Heart right ventricle (tissue), 16 donors: ENCODE results near the gene DNAH8. TPM values are rescaled to one million over a fixed set of nuclear protein-coding genes. Genes with fewer than 3 reads are reported as not detected.
"Not testable (repeated sequence)": the region's sequence is repeated elsewhere in the genome, so short reads cannot be mapped to it uniquely, and the experiment has no call there.

Experiments used
- ATAC-seq, 8 donors: fragments of 200-7000 bp; cut with Tn5 transposase; one replicate each; pipeline ENCODE4 v1.9.1; 2020; ENCODE audit warnings: mild to moderate bottlenecking in 8 of 8, moderate library complexity in 8 of 8, moderate number of reproducible peaks in 1 of 8
- DNase-seq, 2 donors: peaks; one replicate each; pipeline ENCODE4 v3.0.0-alpha.2; 2020
- H3K27ac ChIP-seq, 10 donors: fragments of 200-600 bp; sonication (generic) in 2 of 10; one replicate each; pipeline versions ENCODE4 v1.5.0 to v1.8.0; 2020 to 2022; ENCODE audit warnings: mild to moderate bottlenecking in 3 of 10
- H3K27me3 ChIP-seq, 7 donors: fragments of 200-600 bp; one replicate each; pipeline ENCODE4 v1.8.0; 2021 to 2022; ENCODE audit warnings: mild to moderate bottlenecking in 2 of 7
- H3K36me3 ChIP-seq, 9 donors: fragments of 200-600 bp; sonication (generic) in 1 of 9; one replicate each; pipeline versions ENCODE4 v1.5.0 to v1.8.0; 2020 to 2022; ENCODE audit warnings: mild to moderate bottlenecking in 2 of 9
- H3K4me1 ChIP-seq, 9 donors: fragments of 200-600 bp; sonication (generic) in 1 of 9; one replicate each; pipeline versions ENCODE4 v1.5.0 to v1.8.0; 2020 to 2022; ENCODE audit warnings: mild to moderate bottlenecking in 4 of 9
- H3K4me3 ChIP-seq, 10 donors: fragments of 200-600 bp; sonication (generic) in 2 of 10; one replicate each; pipeline versions ENCODE4 v1.5.0 to v1.8.0; 2020 to 2022; ENCODE audit warnings: mild to moderate bottlenecking in 7 of 10, moderate library complexity in 2 of 10
- H3K9me3 ChIP-seq, 11 donors: fragments of 200-600 bp in 10 of 11; sonication (generic) in 2 of 11; one replicate each; pipeline versions ENCODE4 v1.5.0 to v1.8.0; 2013 to 2022; ENCODE audit warnings: mild to moderate bottlenecking in 2 of 11, control low read depth in 1 of 11, moderate library complexity in 1 of 11
- WGBS, 2 donors: extraction: QIAGEN DNeasy Blood & Tissue Kit; methylation state at CpG; one replicate each; pipeline ENCODE4 v1.1.7; 2013; ENCODE audit warnings: inconsistent platforms in 1 of 2; 5-methylcytosine and 5-hydroxymethylcytosine counted together
- intact Hi-C, 10 donors: fragments of 100-400 bp; cut with DNase I; formaldehyde crosslinking; loops; one replicate each; pipeline versions ENCODE4 v1.11.1 to v1.14.2; 2022
- polyA plus RNA-seq, 2 donors: library from polyadenylated mRNA; stranded (reverse); fragments of 200-250 nt; gene quantifications; one replicate each; pipeline ENCODE4 v1.2.3, GENCODE V29; 2013
- total RNA-seq, 10 donors: library from RNA; stranded (reverse); fragmentation: NEBNext Ultra II Directional in 3 of 10; extraction: Animal tissue kit (Norgen Biotek cat#: 25700) in 3 of 10; gene quantifications; one replicate each; pipeline versions ENCODE4 v1.2.1 to v1.2.4, GENCODE V29; 2021 to 2023
- TF ChIP-seq, protein P1 (sequence below), 9 donors: fragments of 200-600 bp; sonication (generic) in 2 of 9; IDR thresholded peaks; one replicate each; pipeline versions ENCODE4 v1.5.0 to v1.8.0; 2021 to 2022; ENCODE audit warnings: antibody characterized with exemption in 9 of 9, mild to moderate bottlenecking in 5 of 9, moderate library complexity in 1 of 9
- donor health status: Arrhythmogenic right ventricular cardiomyopathy.
- donor health status: ischemic (EF 13 %, LVEDD 7.1; RV severe dilation, severe dysfunction).
- donor health status: healthy with polysubstance abuse.
- donor health status: DM: no; HTN: yes; CAD: no.
- donor health status: DM: no; HTN: no; CAD: no.
- donor health status: ischemic (EF 25% LVEDD 6.9; RV normal size, moderate dysfunction).
- donor health status: ischemic (EF 25% LVEDD 5.7; RV mildly dilated, moderate dysfunction).
- donor health status: healthy.
- donor health status: DM: yes; HTN: yes; CAD: no.
- donor health status: Ischemic cardiomyopathy.
- donor health status: ischemic (EF 35%, LVEDD 5.7; RV mildly dilated, moderate dysfunction).
- donor health status: nonischemic (EF 11% LVEDD 7.7; RV severe dilation, severe dysfunction).
- donor health status: DM: yes; HTN: yes; CAD: no.
- donor health status: PGD.
- donor health status: ischemic (EF 29% LVEDD 5.4; RV normal size, mild dysfunction).
- donor health status: nonischemic (EF 23%, LVEDD 6.1; RV moderate dilation, normal function).

Gene DNAH8
- total and polyA plus RNA-seq, 12 donors, result 0.02 to 0.09 (median 0.03) TPM; not detected in 8

DNA sequence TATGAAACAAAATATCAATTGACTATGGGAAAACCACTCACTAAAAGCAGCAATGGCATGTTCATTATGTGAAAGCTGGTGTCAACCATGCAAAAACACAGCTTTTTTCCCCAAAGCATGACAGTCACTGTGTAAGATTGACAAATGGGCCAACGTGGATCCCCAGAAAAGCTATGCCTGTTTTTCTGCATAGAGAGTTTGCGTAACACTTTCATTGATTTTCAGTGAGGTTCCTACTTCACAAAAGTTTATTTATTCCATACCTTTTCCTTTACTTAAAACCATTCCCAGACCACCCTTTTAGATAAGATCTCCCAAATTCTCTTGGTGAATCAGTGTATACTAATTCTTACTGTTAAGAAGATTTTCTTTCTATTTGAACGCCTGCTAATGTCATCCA, 195.1 kb downstream of the DNAH8 start:
- 83 to 85% methylated on average over 3 of the region's 3 CpGs for WGBS, 2 donors
- no peak for ATAC-seq

DNA sequence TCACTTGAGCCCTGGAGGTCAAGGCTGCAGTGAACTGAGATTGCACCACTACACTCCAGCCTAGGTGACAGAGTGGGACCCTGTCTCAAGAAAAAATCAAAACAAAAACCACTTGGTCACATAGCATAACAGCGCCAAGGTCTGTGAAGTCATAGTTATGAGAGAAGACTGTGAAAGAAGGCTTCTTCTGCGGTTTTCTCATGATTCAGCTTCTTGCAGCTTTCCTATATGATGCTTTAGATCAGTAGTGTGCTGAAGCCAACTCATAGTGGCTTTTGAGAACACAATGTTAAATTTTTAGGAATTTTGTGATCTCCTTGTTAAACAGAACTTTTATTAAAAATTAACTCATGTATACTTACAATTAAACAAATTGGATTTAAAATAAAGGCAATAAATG, 197.3 kb downstream of the DNAH8 start:
- H3K27ac ChIP-seq, result no peak overlapping the region
- no peaks in the 10 kb centered on the region for H3K36me3 ChIP-seq
- no peaks in the 10 kb centered on the region for H3K9me3 ChIP-seq
- 90 to 93% methylated on average over 2 of the region's 2 CpGs for WGBS, 2 donors
- TF ChIP-seq, protein P1, sequence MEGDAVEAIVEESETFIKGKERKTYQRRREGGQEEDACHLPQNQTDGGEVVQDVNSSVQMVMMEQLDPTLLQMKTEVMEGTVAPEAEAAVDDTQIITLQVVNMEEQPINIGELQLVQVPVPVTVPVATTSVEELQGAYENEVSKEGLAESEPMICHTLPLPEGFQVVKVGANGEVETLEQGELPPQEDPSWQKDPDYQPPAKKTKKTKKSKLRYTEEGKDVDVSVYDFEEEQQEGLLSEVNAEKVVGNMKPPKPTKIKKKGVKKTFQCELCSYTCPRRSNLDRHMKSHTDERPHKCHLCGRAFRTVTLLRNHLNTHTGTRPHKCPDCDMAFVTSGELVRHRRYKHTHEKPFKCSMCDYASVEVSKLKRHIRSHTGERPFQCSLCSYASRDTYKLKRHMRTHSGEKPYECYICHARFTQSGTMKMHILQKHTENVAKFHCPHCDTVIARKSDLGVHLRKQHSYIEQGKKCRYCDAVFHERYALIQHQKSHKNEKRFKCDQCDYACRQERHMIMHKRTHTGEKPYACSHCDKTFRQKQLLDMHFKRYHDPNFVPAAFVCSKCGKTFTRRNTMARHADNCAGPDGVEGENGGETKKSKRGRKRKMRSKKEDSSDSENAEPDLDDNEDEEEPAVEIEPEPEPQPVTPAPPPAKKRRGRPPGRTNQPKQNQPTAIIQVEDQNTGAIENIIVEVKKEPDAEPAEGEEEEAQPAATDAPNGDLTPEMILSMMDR (IDR thresholded peaks at IDR 0.05), result no peak
- H3K4me3 ChIP-seq, result no peak overlapping the region
- no peak for ATAC-seq
- H3K4me1 ChIP-seq, result no peaks in the 10 kb centered on the region
- no peak for DNase-seq
- intact Hi-C loops, result no loop called here
- peaks cover 0 to 2% (median 0%) of the 10 kb centered on the region in 7 donors for H3K27me3 ChIP-seq

More for the DNA sequence above, 195.1 kb downstream of the DNAH8 start:
- Histone ChIP-seq H3K27ac (no peak overlapping the region), H3K27me3 (no peaks in the 10 kb centered on the region), H3K4me3 (no peak overlapping the region), H3K4me1 (no peaks in the 10 kb centered on the region), H3K9me3 (no peaks in the 10 kb centered on the region), H3K36me3 (no peaks in the 10 kb centered on the region)
- DNase-seq, result no peak
- intact Hi-C loops, result no loop called here
- TF ChIP-seq, protein P1 (IDR thresholded peaks at IDR 0.05), result no peak

DNA sequence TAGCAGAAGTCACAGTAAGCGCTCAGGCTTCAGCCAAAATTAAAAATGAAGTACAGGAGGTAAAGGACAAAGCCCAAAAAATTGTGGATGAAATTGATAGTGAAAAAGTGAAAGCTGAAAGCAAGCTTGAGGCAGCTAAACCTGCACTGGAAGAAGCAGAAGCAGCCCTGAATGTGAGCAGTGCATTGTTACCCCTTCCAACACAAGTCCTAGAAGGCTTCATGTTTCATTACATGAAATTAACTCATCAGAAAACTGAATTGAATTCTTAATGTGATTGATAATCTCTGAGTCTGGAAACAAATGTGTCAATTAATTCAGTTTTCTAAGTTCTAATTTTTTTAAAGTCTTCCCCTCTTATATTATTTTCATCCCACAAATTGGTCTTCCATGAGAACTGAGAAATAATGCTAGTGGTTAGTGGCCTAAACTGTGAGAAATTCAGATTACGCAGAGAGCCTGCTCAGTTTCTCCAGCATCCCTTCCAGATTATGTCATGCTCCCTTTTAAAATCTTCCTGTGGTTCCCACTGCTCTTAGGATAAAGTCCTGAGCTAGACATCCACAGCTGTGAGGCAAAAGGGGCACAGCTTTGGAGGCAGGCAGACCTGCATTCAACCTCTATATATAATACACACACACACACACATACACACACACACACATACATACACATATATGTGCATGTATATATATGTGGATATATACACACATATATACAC, 200.3 kb downstream of the DNAH8 start:
- H3K4me1 ChIP-seq, result no peaks in the 10 kb centered on the region
- H3K36me3 ChIP-seq, result no peaks in the 10 kb centered on the region
- DNase-seq (no peak), ATAC-seq (no peak)
- H3K27me3 ChIP-seq, result peaks cover 0 to 9% (median 0%) of the 10 kb centered on the region in 7 donors
- intact Hi-C loops, result no loop called here
- H3K9me3 ChIP-seq, result no peaks in the 10 kb centered on the region
- H3K4me3 ChIP-seq, result no peak overlapping the region
- 87 to 90% methylated on average over 2 of the region's 2 CpGs for WGBS, 2 donors
- H3K27ac ChIP-seq, result no peak overlapping the region
- TF ChIP-seq, protein P1 (IDR thresholded peaks at IDR 0.05), result no peak

DNA sequence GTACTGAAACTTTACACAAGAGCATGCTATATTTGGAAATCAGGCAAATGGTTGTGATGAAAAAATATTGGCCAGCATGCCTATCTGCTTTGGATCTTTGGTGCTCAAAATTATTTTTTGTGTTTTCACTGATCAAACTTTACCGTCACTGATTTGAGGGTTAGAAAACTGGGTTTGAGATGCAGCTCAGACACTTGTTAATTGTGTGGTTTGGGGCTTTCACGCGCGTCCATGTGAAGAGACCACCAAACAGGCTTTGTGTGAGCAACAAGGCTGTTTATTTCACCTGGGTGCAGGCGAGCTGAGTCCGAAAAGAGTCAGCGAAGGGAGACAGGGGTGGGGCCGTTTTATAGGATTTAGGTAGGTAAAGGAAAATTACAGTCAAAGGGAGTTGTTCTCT, 206.4 kb downstream of the DNAH8 start:
- H3K4me1 ChIP-seq, ATAC-seq, H3K36me3 ChIP-seq, DNase-seq, H3K9me3 ChIP-seq, H3K4me3 ChIP-seq, H3K27ac ChIP-seq, intact Hi-C loops: not testable (repeated sequence)
- WGBS, 2 donors, result 73 to 82% methylated on average over 8 of the region's 8 CpGs
- H3K27me3 ChIP-seq, result peaks cover 0 to 18% (median 3%) of the 10 kb centered on the region in 7 donors

DNA sequence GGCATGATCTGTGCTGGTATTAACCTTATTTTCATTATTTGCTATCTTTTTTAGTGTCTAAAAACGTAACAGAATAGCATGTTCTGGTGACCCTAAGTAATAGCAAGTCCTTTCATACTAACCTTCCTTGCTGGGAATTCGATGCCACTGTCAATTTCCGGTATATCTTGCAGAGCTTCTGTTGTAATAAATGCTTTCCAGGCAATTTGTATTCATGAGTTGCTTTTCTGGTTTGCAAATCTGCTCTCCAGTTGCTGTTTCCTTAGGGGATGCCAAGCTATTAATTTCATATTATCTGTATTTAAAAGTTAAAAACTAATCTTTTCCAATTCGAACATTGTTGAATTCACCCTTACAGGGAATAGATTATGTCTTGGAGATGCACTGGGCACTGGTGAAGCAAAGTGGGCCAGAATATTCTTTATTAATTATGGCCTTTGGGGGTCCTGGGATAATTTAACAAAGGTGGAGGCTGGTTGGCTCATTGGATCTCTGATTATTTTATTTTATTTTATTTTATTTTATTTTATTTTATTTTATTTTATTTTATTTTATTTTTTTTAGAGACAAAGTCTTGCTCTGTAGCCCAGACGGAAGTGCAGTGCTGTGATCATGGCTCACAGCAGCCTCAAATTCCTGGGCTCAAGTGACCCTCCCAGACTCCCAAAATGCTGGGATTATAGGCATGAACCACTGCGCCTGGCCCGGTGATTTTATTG, 209.8 kb downstream of the DNAH8 start:
- Histone ChIP-seq H3K9me3 (no peaks in the 10 kb centered on the region), H3K4me3 (no peak overlapping the region), H3K4me1 (no peaks in the 10 kb centered on the region), H3K36me3 (no peaks in the 10 kb centered on the region), H3K27me3 (peaks cover 0 to 41% (median 14%) of the 10 kb centered on the region in 7 donors), H3K27ac (no peak overlapping the region)
- ATAC-seq, result no peak
- DNase-seq, result no peak
- TF ChIP-seq, protein P1 (IDR thresholded peaks at IDR 0.05), result no peak
- intact Hi-C loops, result no loop called here
- 83 to 87% methylated on average over 7 of the region's 7 CpGs for WGBS, 2 donors
